Testis (tissue), 2 donors: Measurements from ENCODE around the gene ALG9.

ENCODE experiments used
- POLR2A ChIP-seq: fragments of 450-650 bp; IDR thresholded peaks from one replicate; pipeline ENCODE4 v1.6.1; 2017; ENCODE audit warnings: antibody characterized with exemption, mild to moderate bottlenecking, moderate library complexity
- TF ChIP-seq, protein P1 (sequence below), 3 experiments: fragments of 450-650 bp in 2 of 3; fragments of 200-600 bp in 1 of 3; sonication (generic) in 1 of 3; IDR thresholded peaks; one replicate each; pipeline ENCODE4 v1.5.1; 2016 to 2019; ENCODE audit warnings: antibody characterized with exemption in 3 of 3, mild to moderate bottlenecking in 2 of 3, moderate library complexity in 1 of 3

DNA sequence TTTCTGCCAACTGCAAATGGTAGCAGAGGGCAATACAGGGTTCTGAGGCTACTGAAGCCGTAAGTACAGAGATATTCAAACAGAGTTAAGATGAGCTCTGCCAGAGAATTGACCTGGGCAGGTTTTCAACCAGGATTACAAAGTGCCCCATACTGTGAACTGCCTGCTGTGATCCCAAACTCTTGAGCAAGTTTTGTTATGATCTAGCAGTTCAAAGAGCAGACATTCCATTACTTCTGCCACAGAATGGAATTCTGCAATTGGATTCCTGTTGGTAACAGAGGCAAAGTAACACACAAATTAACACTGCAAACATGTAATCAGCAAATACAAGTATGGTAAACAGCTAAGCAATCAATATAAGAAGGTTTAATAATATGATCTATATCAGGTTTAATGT is 31.2 kb downstream of the ALG9 start:
- TF ChIP-seq POLR2A = no peak
- TF ChIP-seq, protein P1, sequence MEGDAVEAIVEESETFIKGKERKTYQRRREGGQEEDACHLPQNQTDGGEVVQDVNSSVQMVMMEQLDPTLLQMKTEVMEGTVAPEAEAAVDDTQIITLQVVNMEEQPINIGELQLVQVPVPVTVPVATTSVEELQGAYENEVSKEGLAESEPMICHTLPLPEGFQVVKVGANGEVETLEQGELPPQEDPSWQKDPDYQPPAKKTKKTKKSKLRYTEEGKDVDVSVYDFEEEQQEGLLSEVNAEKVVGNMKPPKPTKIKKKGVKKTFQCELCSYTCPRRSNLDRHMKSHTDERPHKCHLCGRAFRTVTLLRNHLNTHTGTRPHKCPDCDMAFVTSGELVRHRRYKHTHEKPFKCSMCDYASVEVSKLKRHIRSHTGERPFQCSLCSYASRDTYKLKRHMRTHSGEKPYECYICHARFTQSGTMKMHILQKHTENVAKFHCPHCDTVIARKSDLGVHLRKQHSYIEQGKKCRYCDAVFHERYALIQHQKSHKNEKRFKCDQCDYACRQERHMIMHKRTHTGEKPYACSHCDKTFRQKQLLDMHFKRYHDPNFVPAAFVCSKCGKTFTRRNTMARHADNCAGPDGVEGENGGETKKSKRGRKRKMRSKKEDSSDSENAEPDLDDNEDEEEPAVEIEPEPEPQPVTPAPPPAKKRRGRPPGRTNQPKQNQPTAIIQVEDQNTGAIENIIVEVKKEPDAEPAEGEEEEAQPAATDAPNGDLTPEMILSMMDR (IDR thresholded peaks at IDR 0.05) = no peak
